Measurements from ENCODE around the gene BRICD5.

Gene BRICD5

GRCh38 chr16:2199095-2199494, 11.6 kb downstream of the BRICD5 start:
- no peak for DNase-seq (ENCODE audit: low spot score)

- DNase-seq (ENCODE audit: low spot score): no peak
Measured at GRCh38 chr16:2198283-2198682, 12.4 kb downstream of the BRICD5 start.

- DNase-seq (ENCODE audit: low spot score): no peak
Measured at GRCh38 chr16:2197765-2198164, 12.9 kb downstream of the BRICD5 start.

GRCh38 chr16:2196981-2197511, 13.6 kb downstream of the BRICD5 start:
- DNase-seq (ENCODE audit: low spot score): no peak

GRCh38 chr16:2196162-2196980, 14.3 kb downstream of the BRICD5 start, which contains the start of gene CASKIN1:
Gene CASKIN1, minus strand, starts transcription at chr16:2196605. Its CDS starts 173 bp downstream, at chr16:2196432.
- no peak for DNase-seq (ENCODE audit: low spot score)

GRCh38 chr16:2195322-2196161, 15.1 kb downstream of the BRICD5 start:
- no peak for DNase-seq (ENCODE audit: low spot score)

- DNase-seq (ENCODE audit: low spot score): no peak
Measured at GRCh38 chr16:2194852-2195321, 15.8 kb downstream of the BRICD5 start.

GRCh38 chr16:2194166-2194834, 16.4 kb downstream of the BRICD5 start:
- DNase-seq (ENCODE audit: low spot score): no peak

GRCh38 chr16:2191446-2191706, 19.3 kb downstream of the BRICD5 start:
- no peak for DNase-seq (ENCODE audit: low spot score)

- DNase-seq (ENCODE audit: low spot score): peak; percentile 75
Measured at GRCh38 chr16:2190659-2191445, 19.8 kb downstream of the BRICD5 start.

GRCh38 chr16:2190002-2190658, 20.5 kb downstream of the BRICD5 start:
- DNase-seq (ENCODE audit: low spot score): no peak

GRCh38 chr16:2189252-2189893, 21.3 kb downstream of the BRICD5 start:
- DNase-seq (ENCODE audit: low spot score): no peak

GRCh38 chr16:2188395-2188794, 22.3 kb downstream of the BRICD5 start:
- DNase-seq (ENCODE audit: low spot score): no peak

- DNase-seq (ENCODE audit: low spot score): no peak
Measured at GRCh38 chr16:2187212-2187611, 23.5 kb downstream of the BRICD5 start.

GRCh38 chr16:2186505-2186904, 24.2 kb downstream of the BRICD5 start:
- DNase-seq (ENCODE audit: low spot score): no peak

- no peak for DNase-seq (ENCODE audit: low spot score)
Measured at GRCh38 chr16:2186064-2186463, 24.6 kb downstream of the BRICD5 start.

- no peak for DNase-seq (ENCODE audit: low spot score)
Measured at GRCh38 chr16:2184962-2185361, 25.7 kb downstream of the BRICD5 start.

GRCh38 chr16:2184346-2184745, 26.3 kb downstream of the BRICD5 start:
- no peak for DNase-seq (ENCODE audit: low spot score)

GRCh38 chr16:2183671-2184070, 27.0 kb downstream of the BRICD5 start:
- no peak for DNase-seq (ENCODE audit: low spot score)

- DNase-seq (ENCODE audit: low spot score): no peak
Measured at GRCh38 chr16:2181952-2182351, 28.7 kb downstream of the BRICD5 start.
